Embryonic facial prominence (tissue), 1 donor: ENCODE measurements around the gene CERS6.
"Not testable (repeated sequence)": the region's sequence is repeated elsewhere in the genome, so short reads cannot be mapped to it uniquely, and the experiment has no call there.

Experiments
- DNase-seq: peaks from one replicate; pipeline ENCODE4 v3.0.0-alpha.2; 2016; ENCODE audit errors: extremely low spot score

Gene CERS6

DNA sequence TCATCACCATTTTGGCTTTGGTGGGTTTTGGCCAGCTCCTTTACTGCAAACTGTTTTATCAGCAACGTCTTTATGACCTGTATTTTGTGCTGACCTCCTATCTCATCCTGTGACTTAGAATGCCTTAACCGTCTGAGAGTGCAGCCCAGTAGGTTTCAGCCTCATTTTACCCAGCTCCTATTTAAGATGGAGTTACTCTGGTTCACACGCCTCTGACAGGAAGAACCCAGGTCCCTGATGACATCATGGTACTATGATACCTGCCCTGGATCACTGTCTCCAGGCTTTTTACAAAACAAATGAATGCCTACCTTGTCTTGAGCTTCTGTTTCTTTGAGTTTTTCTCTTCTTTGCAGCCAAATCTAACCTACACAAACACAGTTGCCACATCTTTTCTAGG, 208.6 kb downstream of the CERS6 start:
- not testable (repeated sequence) for DNase-seq

DNA sequence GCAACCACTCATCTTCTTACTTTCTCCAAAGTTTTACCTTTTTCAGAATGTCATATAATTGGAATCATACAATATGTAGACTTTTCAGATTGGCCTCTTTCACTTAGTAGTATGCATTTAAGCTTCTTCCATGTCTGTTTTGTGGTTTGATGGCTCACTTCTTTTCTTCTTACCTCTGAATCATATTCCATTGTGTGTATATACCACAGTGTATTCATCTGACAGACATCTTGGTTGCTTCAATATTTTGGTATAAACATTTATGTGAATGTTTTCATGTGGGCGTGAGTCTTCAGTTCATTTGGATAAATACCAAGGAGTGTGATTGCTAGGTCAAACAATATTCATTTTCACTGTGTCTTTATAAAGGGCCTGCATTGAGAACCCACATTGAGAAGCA, 210.3 kb downstream of the CERS6 start:
- no peak for DNase-seq

GRCh38 chr2:168667156-168667555, 211.1 kb downstream of the CERS6 start:
- no peak for DNase-seq

GRCh38 chr2:168669151-168669550, 213.1 kb downstream of the CERS6 start:
- DNase-seq = no peak

GRCh38 chr2:168670478-168670877, 214.4 kb downstream of the CERS6 start:
- DNase-seq = no peak

- DNase-seq = no peak
Measured at GRCh38 chr2:168671932-168672331, 215.9 kb downstream of the CERS6 start.

DNA sequence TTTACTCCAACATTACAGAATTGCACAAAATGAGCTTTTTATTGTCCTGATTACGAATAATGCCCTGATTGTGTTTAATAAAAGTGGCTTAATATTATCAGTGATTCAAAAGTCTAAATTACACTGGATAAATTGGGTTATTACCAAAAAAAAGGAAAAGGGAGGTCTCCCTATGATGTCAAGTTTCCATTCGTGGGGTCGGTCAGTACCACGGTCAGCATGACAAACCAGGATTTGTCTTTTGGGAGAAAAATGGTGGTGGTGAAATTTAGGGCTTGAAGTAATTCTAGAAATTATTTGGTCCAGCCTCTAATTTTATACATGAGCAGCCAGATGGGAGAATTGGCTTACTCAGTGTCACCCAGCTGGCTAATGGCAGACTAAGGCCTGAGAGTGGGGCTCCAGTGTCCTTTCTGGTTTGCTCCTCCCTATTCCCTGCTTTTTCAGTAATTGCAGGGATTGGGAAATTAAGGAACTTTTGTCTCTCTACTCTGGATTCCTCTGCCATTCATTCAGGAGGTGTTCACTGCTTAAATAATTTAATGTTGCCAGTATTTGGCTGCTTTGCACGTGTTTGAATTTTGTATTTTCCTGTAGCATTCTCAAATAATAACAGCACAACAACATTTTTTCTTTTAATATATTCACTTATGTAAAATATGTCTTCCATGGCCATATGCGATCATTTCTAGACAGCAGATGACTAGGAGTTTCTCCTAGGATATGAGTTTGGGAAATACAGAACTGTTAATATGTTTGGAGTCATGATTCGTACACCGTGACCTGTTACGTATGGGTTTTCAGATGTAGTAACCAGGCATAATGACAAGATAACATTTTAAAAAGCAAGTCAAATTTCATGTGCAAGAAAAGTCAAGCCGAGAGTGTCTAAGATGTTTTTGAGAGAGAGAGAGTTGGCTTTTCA, 217.5 kb downstream of the CERS6 start:
- DNase-seq = no peak

DNA sequence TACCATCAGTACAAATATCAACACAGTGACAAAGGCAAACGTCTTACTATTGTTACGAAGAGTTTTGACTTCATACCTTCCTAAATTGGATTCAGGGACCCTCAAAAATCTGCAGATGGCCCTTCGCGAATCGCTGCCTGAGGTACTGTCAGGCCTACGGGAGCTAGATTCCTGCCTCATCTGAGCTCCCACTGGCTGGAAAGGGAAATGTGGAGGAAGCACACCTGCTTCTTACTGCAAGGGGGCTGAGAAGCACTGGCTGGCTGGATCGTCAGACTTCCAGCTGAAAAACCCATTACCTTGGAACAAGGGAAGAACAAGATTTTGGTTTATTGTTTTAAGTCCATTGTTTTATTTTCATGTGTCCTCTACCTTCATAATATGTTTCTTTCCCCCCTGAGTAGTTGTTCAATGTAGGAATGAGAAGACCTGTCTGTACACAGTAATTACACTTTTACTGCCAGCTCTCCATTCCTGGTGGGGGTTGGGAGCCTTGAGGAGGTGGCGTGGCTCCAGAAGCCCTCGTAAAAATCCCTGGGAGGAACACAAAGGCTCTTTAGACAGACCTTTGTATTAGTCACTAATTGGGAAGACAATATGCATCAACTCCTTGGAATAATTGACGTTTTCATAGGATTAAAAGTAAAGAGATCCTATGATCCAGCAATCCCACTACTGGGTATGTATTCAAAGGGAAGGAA, 222.2 kb downstream of the CERS6 start:
- no peak for DNase-seq

- no peak for DNase-seq
Measured at GRCh38 chr2:168679081-168679480, 223.0 kb downstream of the CERS6 start.

GRCh38 chr2:168679741-168680310, 223.8 kb downstream of the CERS6 start:
- no peak for DNase-seq

DNA sequence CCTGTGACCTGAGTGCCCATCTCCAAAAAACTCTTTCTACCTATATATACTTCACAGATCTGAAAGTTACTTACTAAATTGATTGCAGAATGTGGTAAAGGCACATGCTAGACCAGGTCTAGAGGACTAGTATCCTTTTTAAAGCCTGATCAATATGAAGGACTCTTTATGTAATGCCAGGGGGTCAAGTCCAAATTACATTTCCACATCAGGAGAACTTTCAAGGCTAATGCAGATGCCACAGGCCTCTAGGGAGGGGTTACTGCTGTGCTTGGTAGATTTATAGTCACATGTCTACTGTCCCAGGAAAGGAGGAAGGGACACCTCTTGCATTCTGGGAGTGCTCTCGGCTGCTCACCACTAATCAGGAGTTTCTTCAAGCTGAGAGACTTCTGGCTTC, 227.9 kb downstream of the CERS6 start:
- DNase-seq = no peak

- no peak for DNase-seq
Measured at GRCh38 chr2:168684921-168685599, 229.0 kb downstream of the CERS6 start.

- no peak for DNase-seq
Measured at GRCh38 chr2:168685600-168686451, 229.8 kb downstream of the CERS6 start.

- no peak for DNase-seq
Measured at GRCh38 chr2:168686452-168687191, 230.6 kb downstream of the CERS6 start.

DNA sequence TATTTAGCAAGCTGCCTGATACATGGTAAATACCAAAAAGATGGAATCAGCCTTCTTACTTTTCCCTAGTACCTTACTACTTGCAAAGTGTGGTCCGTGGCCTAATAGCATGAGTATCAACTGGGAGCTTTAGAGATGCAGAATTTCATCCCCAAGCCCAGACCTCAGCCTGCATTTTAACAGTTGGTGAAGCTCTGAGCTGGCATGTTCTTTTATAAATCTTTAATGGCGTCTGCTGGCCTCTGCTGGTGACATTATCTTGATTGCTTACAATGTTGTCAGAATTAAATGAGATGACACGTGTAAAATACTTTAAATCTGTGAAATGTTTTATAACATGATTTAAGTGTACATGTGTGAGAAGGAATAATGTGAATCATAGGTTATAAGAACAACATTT, 231.2 kb downstream of the CERS6 start:
- no peak for DNase-seq

GRCh38 chr2:168690381-168690885, 234.4 kb downstream of the CERS6 start:
- DNase-seq = no peak

- no peak for DNase-seq
Measured at GRCh38 chr2:168691221-168691620, 235.1 kb downstream of the CERS6 start.

GRCh38 chr2:168692132-168692744, 236.2 kb downstream of the CERS6 start:
- DNase-seq = no peak

- no peak for DNase-seq
Measured at GRCh38 chr2:168694173-168694572, 238.1 kb downstream of the CERS6 start.

GRCh38 chr2:168694866-168695265, 238.8 kb downstream of the CERS6 start:
- DNase-seq = no peak
